NCI-H128 (cell line): ENCODE measurements around the gene STEAP3.

Source experiments
- DNase-seq: peaks from one replicate; lab custom pipeline; 2025; ENCODE audit not compliant: unreplicated experiment; lab: John Stamatoyannopoulos, UW

The STEAP3 gene

DNA sequence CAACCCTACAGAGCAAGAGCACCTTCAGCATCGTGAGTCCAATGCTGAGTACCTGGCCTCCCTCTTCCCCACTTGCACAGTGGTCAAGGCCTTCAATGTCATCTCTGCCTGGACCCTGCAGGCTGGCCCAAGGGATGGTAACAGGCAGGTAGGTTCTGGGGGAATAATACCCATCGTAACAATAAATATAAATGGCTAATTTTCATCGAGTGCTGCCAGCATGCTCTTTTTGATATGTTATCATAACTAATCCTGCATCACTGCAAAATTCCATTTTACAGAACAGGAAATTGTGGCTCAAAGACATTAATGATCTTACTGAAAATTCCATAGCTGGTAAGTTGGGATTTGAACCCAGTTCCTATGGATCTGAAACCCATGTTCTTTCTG is 22.2 kb downstream of the STEAP3 start:
- no peak for DNase-seq

DNA sequence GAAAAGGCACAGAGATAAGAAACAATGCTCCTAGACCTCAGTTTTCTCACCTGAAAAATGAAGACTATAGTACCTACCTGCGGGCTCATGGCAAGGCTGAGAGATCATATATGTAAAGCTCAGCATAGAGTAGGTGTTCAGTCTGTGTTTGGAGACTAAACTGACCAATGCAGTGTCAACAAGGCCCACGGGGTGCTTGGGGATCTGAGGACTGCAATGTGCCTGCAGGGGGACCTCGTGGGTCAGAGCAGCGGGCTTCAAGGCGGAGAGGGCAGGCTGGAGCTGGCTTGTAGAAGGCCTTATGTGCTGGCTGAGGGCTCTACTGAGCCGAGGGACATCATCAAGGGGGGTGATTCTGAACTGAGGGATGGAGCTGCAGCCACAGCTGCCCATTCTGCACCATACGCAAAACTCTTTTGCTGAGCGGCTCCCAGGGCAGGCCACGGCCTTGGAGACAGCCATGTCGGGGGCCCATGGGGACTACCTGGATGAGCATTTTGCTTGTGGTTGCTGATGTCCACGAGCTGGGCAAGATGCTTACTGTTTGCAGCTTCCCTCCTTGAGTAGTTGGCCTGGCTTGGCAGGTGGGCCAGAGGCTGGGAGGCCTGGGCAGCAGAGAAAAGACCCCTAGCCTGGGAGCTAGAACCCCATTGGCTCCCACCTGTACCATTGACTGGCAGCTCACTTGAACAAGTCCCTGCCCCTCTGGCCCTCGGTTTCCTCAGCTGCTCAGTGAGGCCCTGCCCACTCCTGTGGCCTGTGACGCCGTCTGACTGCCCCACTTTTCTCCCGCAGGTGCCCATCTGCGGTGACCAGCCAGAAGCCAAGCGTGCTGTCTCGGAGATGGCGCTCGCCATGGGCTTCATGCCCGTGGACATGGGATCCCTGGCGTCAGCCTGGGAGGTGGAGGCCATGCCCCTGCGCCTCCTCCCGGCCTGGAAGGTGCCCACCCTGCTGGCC is 23.5 kb downstream of the STEAP3 start:
- DNase-seq = no peak

DNA sequence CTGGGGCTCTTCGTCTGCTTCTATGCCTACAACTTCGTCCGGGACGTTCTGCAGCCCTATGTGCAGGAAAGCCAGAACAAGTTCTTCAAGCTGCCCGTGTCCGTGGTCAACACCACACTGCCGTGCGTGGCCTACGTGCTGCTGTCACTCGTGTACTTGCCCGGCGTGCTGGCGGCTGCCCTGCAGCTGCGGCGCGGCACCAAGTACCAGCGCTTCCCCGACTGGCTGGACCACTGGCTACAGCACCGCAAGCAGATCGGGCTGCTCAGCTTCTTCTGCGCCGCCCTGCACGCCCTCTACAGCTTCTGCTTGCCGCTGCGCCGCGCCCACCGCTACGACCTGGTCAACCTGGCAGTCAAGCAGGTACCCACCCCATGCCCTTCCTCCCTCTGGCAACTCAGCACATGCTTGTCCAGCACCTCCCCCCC is 24.2 kb downstream of the STEAP3 start:
- DNase-seq = no peak

DNA sequence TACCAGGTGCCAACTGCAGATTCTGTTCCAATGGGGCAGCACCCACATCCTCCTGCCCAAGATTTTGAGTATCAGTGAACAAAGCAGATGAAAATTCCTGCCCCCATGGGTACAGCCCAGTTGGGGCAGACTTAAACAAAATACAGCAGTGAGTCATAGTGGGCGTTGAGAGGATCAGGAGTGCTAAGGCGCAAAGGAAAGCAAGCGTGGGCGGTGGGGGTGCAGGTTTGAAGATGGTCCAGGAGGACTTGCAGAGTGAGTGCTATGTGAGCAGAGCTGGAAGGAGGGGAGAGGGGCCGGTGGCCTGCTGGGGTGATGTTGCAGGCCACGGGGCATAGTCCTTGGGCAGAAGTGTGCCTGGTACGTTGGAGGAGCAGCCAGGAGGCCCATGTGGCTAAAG is 24.7 kb downstream of the STEAP3 start:
- DNase-seq = no peak

DNA sequence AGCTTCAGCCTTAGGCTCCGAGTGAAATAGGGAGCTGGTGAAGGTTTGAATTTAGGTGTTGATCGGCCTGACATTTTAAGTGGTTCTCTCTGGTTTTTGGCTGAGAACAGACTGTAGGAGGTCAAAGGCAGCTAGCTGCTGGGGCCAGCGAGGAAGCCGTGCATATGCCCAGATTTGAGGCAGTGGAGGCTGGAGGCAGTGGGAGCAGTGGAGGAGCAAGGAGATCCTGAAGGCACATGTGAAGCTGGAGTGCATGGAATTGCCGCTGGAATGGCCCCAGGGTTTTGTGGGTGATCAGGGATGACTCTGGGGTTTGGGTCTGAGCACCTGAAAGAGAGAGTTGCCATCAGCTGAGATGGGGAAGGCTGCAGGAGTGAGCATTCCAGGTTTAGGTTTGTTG is 25.1 kb downstream of the STEAP3 start:
- DNase-seq = no peak

DNA sequence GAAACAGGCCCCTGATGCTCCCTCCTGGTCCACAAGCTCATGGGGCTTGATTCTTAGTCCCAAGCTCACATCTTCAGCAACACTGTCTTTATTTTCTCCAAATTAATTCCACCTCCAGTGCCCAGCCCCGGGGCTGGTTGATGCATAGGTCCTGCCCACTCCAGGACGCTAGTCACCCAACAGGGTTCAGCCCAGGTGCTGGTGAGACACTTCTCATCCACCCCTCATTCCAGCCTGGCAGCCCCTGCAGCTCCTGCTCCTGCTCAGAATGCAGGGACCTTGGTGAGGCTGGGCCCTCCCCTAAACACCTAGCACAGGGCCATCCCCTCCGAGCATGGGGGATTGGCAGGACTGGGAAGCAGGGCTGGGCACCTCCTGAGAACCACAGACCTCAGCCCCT is 25.7 kb downstream of the STEAP3 start:
- no peak for DNase-seq

DNA sequence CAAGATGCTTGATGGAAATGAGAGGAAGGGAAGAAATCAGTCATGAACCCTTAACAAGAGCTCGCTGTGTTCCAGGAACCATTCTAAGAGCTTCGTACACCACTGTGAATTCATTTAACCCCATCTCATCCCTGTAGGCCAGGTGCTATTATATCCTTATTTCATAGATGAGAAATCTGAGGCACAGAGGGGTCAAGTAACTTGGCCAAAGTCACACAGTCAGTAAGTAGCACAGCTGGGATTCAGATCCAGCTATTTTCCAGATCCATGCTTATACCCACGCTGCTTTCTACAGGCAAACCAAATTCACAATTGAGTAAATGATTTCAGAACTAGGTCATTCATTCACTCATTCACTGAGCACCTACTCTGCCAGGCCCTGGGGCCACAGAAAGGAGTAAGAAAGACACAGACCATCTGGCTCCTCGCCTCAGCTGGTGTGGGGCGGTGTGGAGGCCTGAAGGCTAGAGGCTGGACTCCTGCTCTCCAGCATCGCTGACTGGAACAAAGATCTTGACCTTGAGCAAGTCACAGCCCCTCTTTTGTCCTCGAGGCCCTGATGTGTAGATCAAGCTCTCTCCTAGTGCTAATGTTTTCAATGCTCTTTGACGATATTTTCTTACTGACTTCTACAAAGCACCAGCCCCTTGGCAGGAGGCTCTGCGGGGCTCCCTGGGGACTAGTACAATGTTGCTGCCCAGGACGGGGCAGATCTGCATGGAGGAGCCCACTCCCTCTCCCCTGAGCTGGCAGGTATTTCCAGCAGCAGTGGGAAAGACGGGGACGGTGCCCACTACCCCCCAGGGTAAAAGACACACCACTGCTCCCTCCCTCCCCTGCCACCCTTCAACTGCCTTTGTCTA is 26.5 kb downstream of the STEAP3 start:
- DNase-seq = no peak

DNA sequence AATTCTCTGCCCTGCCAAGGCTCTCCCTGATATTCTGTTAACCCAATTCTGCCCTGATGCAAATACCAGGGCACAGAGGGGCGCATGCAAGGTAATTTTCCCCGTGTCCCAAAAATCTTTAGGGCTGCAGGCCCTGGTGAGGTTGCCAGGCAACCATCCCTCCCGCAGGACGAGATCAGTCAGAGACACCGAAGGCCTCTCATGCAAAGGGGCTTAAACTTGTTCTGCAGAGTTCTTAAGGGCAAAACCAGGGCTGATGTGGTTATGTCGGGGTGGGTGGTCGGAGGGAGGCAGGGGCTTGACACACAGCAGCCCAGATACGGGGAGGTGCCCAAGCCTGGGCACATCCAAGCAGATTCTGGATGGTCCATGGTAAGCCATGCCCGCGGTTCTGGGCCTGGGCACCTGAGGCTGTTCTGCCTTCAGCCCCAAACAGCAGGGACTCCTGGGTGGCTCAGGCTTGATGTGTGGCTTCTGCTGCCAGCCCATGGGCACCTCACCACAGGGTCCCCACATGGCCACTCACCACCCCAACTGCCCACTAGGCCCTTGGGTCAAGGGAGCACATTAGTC is 27.2 kb downstream of the STEAP3 start:
- DNase-seq = no peak

DNA sequence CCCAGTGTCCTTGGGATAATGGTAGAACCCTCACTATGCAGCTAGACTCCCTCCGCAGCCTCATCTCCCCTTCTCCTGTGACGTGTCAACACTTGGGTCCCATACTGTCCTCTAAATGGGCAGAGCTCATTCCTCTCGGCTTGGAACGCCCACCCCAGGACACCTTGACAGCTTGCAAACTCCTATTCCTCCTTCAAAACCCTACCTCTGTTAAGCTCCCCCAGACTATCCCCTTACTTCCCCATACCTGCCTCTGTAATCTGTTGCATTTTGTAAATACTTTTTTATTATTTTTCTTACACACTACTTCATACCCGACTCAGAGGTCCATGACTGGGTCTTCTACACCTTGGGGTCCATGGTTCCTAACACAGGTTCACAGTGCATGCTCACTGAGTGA is 28.0 kb downstream of the STEAP3 start:
- no peak for DNase-seq

DNA sequence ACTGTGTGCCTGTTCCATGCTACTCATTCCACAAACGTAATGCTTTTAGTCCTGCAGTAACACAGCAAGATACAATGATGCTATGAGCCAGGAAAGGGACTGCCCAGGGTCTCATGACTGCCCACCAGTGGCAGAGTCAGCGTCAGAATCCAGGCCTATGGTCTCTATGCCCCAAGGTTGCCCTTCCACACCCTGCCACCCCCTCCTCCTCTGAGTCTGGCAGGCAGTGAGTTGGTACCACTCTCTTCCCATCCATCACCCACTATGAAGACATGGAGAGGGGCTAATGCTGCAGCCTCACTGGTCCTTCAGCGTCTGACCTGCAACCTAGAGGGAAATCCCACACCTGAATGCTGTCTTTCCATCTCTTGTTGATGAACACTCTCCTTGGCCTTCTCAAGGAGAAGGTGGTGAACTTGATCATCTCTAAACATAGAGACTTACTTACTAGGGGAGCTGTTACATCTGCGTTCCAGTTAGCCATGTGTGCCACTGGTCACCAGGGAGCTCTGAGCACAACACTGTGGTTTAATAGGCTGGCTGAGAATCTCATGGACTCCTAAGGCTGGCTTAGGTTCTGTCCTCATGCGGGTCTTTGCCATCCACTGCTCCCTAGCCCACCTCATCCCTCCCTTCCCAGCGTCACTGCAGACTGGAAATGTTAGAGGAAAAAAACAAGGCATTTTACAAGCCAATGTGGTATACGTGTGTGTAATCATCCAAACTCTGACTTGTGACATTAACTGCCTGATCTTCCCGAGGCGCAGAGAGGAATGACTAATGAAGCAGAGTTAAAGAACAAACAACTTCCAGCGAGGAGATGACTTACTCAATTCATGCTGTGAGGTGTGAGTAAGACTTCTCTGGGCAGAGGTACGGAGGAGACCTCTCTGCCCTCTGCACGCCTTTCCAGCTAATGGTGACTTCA is 28.8 kb downstream of the STEAP3 start:
- DNase-seq = no peak

DNA sequence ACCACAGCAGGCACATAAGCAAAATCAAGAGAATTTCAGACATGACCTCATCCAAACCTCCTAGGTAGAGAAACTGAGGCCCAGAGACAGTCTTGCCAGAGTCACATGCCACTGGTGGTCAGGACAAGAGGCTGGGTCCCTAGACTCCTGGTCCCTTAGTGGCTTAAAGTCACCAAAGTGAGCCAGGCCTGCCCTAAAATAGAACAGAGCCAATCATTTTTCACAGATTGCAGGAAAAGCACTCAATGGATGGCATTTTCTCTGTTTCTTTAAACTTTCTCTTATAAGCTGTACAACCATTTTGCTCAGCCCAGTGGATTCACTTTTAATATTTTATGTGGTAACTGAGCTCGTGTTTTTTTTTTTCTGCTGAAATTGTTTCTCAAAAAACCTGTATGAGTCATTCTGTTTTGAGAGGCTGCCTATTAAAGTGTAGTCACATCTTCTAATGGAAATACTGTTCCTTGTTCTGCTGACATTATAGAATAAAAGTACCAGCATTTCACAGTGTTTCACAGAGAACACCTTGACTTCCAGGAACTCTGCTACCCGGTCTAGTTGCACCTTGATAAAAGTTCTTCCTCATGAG is 29.6 kb downstream of the STEAP3 start:
- no peak for DNase-seq

DNA sequence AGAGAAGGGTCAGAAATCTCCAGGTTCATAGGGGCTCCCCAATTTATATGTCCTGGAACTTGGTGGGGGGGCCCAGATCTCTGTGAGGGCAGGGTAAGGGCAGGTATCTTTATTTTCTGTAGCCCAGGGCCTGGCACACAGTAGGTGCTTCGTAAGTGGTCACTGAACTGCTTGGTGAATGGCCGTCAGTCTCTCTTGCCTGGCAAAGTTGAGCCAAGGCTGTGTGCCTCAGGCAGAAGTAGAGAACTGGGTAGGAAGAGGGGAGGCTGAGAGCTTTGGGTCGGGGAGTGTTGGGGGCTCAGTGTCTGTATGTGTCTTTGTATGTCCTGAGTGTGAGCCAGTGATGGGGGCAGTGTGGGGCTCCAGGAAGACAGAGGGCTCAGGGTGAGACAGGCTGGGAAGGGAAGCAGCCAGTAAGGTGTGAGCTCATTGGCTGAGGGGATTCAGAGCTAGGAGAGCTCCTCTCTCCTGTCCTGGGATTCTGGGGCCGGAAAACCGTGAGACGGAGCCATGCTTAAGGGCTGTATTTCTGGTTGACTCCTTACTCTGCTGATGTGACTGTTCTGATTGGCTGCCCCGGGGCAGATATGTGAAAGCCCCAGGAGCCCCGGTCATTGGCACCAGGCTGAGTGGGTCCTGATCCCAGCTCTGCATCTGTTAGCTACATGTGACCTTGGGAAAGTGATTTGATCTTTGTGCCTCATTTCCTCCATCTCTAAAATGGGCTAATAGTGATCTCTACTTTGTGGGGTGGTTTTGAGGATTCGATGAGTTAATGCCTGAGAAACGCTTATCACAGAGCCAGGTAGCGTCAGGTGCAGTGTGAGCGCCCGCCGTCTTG is 30.3 kb downstream of the STEAP3 start:
- no peak for DNase-seq

DNA sequence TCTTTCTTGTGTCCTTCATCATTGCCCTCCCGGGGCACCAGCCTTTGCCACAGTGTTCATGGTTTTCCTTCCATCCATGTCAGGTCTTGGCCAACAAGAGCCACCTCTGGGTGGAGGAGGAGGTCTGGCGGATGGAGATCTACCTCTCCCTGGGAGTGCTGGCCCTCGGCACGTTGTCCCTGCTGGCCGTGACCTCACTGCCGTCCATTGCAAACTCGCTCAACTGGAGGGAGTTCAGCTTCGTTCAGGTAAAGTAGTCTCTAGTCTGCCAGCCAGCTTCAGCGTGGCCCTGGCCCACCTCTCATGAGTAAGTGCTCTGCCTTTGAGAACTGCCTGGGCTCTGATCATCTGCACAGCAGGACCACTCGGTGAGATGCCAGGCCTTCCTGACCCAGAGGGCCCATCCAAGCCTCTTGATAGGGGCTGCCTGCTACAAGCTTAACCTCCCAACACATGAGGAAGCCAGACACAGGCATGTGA is 31.0 kb downstream of the STEAP3 start:
- no peak for DNase-seq

DNA sequence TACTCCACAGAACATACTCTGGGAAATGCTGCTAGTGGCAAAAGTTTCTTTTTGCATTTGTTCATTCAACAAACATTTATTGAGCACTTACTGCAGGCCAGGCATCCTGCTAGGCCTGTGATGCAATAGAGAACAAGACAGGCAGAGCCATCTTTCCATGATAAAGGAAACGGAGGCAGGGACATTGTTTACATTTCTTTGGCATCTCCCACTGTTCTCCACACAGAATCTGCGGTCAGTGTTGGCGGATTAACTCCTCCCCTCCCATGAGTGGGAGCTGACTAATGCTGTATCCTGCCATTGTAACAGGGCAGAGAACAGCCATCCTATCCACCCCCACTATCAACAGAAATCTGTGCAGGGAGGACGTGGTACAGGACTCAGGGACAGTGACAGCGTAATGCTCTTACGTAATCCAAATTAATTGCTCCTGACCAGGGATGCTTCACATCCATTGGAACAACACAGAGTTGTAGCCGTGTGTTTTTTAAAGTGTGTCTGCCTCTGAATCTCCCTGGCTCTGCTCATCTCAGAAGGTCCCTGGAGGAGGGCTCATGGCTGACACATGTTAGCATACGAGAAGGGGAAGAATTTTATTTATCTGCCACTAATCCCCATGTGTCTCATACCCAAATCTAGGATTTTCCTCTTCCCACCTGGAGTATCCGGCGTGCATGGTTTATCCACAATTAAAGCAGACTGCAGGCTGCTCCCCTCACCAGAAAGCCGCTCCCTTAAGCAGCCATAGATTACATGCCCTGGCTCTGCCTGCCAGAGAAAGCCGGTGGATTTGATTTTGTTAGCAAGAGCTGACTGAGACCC is 32.3 kb downstream of the STEAP3 start:
- DNase-seq = no peak

DNA sequence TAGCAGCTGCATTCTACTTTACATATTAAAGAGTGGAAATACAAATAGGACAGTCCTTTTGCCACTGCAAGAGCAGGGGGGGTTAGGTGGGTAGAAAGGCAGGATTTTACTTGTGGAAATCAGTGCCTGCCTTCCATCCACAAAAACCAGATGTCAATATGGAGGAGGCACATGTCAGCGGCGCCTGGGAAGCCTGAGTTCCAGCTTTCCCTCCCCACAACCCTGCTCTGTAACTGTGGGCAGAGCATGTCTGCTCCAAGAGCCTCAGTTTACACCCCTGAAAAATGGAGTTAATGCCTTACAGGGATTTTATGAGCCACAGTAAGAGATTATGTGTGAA is 32.9 kb downstream of the STEAP3 start:
- DNase-seq = no peak

DNA sequence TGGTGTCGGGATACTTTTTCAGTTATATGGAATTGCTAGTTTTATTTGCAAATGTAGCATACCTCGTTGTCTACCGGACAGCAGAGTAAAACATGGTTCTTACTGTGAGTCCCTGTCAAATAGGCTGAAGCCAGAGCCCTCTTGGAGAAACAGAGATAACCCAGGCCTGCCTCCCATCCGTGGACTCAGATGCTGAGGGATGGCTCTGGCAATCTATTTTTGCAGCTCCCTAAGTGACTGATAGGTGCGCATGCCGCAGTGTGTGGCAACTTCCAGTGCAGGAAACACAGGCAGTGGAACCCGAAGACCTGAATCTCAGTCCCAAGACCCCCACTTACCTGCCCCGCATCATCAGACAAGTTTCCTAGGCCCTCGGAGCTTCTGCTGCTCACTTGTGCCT is 33.6 kb downstream of the STEAP3 start:
- no peak for DNase-seq

DNA sequence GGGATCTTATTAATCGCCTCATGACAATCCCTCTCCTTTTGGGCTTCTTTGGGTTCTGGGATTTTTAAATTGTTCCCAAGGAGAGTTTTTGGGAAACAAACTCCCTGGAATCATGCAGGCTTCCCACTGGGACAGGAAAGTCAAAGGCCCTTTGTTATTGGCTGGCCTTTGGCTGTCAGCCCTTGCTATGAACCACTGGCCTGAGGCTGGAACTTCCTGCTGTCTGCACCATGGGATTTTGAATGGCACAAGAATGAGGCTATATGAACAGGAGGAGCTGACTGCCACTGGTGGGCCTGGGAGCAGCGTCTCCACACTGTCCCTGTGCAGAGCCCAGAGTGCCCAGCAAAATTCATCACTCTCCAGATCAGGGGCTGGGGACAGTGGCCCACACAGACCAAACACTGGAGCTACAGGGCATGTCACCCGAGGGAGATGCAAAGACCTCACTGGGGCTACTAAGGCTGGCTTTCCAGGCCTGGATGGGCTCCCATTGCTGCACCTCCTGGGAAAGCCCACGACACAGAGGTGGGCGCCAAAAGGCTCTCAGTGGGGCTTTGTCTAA is 35.7 kb downstream of the STEAP3 start:
- DNase-seq = no peak
